Panc1 (cell line): Measurements from ENCODE around the gene PEX7.

Experiments
- CTCF ChIP-seq: fragments of 450-650 bp; IDR thresholded peaks from 2 replicates; pipeline ENCODE4 v1.5.1; 2017; ENCODE audit warnings: mild to moderate bottlenecking
- POLR2AphosphoS5 ChIP-seq: IDR thresholded peaks from 2 replicates; pipeline ENCODE4 v1.6.1; 2012; ENCODE audit warnings: mild to moderate bottlenecking, low read depth, low read length, moderate library complexity
- REST ChIP-seq, 2 experiments: IDR thresholded peaks; 2 replicates each; pipeline ENCODE4 v1.6.1; 2011 to 2012; ENCODE audit warnings: low read depth in 2 of 2, control low read depth in 1 of 2, low read length in 1 of 2, mild to moderate bottlenecking in 1 of 2, moderate library complexity in 1 of 2; ENCODE audit not compliant: insufficient read depth in 1 of 2

- no peak for TF ChIP-seq POLR2AphosphoS5
- no peak for TF ChIP-seq CTCF
- TF ChIP-seq REST (IDR thresholded peaks at IDR 0.05; ENCODE audit: insufficient read depth in 1 of 2, low read depth in 2 of 2, low read length in 1 of 2): no peak
These were observed 65.6 kb downstream of the PEX7 start for GRCh38 chr6:136887953-136888352.
